ENCODE results near the gene PRM2.

PRM2 gene

DNA sequence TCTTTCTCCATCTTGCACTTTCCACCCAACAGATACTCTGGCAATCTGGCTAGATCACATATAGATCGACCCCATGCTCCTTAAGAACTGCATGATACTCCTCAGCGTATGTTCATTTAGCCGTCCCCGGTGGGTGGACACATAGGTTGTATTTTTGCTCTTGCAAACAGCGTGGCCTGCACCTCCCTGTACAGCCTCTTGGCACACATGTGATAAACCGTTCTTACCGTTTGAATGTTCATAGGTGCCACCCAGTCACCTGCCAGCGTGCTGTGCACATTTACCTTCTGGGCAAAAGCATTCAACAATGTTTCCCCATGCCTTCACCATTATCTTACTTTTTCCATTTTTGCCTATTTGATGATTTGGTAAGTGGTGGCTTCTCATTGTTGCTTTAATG lies 13.4 kb downstream of the PRM2 start:
- DNase-seq (ENCODE audit: low read depth in 2 of 2): no peak

DNA sequence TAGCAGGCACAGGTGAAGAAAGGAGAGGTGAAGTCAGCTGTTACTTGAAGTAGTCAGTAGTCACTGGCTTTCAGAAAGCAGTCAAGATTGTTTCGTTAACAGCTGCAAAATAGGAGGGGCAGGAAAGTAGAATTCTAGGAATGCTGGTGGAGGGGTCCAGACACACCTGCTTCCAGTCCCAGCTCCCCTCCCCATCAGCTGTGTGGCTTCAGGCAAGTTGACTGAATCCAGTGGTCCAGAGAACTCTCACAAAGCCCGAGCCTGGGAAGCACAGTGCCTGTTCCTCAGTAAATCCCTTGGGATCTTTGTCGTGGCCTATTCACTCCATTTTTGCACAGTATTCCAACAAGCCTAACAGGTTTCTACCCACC lies 15.7 kb downstream of the PRM2 start:
- no peak for DNase-seq (ENCODE audit: low read depth in 2 of 2)

DNA sequence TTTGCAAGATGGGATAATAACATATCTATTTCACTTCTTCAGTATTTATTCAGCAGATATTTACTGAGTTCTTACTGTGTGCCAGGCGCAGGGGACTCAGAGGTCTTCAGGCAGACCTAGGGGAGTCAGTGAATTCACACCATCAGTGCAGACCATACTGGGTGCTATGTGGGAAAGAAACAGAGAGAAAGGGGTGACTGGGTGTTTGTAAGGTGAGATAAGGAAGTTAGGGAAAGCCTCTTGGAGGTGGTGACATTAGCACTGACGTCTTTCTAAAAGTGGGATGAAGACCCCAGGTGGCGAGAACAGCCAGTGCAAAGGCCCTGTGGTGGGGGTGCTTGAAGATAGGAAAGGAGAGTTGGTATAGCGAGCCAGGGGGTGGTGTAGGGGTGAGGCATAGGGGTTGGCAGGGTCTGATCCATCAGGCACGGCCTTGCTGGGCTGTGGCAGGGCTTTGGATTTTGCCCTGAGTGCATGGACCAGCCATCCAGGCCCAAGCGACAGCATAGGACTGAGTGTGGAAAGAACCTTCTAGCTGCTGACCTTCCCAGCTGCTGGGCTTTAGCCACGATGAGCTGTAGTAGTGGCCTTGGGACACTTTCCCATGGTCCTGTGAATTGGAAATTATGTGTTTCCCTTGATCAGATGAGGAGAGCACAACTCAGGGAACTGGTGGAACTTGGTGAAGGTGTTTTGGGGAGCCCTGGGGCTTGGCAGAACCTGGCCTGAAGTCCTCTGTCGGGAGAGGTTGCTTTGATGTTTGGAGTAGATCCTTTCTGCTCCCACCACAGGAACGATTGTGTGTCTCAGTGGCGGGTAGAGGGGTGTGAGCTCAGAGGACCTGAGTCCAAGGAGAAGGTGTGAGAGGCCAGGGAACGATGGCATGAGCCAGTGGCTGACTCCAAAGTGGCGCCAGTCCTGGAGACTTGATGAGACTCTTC lies 16.4 kb downstream of the PRM2 start:
- no peak for DNase-seq (ENCODE audit: low read depth in 2 of 2)

DNA sequence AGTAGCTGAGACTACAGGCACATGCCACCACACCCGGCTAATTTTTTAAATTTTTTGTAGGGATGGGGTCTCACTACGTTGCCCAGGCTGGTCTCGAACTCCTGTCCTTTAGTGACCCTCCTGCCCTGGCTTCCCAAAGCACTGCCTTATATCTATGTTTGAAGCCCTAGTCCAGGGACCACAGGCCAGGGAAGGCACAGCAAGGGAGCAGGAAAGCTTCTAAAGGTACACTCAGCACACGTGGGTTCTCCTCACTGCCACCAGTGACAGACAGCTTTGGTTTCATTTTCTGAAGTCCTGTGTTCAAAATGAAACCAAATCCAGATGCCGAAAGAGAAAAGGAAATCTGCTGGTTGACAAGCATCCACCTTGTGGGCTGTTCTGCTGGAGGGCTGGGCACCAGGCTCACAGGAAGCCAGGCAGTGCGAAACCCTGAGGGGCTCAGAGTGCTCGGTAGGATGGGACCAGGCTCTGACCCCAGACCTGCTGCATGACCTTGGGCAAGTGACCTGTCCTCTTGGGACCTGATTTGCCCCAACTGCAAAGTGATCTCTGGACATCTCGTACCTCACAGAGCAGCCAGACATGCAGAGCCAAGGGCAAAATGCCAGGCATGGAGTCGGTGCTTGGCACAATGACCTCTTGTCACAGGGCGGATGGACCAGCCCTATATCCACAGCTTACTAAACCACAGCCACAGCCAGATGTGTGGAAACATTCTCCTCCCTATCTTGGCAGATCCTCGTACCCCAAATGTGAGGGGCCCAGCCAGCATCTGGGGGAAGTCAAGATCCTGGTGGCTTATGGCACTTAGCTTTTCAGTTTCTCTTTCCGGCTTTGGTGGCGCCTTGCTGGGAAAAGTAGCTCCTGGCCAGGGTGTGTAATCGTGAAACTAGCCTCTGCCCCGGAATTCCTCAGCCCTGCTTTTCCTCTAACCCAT lies 17.5 kb downstream of the PRM2 start:
- DNase-seq (ENCODE audit: low read depth in 2 of 2): no peak

DNA sequence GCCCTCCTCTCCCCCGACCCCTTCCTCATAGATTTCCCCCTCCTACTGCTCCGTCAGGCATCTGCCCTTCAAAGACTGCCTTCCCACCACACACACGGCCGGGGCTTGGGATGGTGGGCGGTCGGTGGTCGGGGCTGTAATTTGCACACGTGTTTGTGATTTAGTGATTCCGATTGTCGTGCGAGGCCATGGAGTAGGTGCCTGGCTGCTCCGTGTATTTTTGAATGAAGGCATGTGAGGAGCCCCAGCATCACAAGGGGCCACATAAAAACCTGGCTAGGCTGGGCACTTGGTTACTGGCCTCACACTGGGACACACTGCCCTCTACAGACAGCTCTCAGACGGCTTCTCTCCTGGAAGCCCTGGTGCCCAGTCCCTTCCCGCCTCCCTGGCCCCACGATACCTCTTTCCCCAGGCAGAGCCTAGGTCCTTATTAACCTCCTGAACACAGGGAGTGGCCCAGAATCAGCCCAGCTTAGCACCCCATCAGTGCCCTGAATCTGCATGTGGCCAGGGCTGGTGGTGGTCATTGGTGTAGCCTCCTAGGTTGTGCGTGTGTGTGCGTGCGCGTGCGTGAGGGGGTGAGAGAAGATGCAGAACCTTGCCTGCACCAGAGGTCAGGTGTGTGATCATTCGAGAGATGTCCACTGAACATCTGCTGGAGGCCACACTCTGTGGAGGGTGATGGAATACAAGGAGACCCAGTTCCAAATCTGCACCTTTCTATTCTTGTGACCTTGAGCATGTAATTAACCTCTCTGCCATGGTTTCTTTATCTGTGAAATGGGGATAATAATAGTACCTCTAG lies 18.9 kb downstream of the PRM2 start:
- peak in 1 of 2 experiments; percentile 54 for DNase-seq (ENCODE audit: low read depth in 2 of 2)

GRCh38 chr16:11256661-11257130 lies 19.6 kb downstream of the PRM2 start:
- DNase-seq (ENCODE audit: low read depth in 2 of 2): no peak

GRCh38 chr16:11255737-11256660 lies 20.3 kb downstream of the PRM2 start, which contains the start of gene SOCS1:
SOCS1 (minus strand) TSS chr16:11256204; CDS start chr16:11255478, 726 bp downstream.
- peak; percentile 81 to 82 for DNase-seq (ENCODE audit: low read depth in 2 of 2)

DNA sequence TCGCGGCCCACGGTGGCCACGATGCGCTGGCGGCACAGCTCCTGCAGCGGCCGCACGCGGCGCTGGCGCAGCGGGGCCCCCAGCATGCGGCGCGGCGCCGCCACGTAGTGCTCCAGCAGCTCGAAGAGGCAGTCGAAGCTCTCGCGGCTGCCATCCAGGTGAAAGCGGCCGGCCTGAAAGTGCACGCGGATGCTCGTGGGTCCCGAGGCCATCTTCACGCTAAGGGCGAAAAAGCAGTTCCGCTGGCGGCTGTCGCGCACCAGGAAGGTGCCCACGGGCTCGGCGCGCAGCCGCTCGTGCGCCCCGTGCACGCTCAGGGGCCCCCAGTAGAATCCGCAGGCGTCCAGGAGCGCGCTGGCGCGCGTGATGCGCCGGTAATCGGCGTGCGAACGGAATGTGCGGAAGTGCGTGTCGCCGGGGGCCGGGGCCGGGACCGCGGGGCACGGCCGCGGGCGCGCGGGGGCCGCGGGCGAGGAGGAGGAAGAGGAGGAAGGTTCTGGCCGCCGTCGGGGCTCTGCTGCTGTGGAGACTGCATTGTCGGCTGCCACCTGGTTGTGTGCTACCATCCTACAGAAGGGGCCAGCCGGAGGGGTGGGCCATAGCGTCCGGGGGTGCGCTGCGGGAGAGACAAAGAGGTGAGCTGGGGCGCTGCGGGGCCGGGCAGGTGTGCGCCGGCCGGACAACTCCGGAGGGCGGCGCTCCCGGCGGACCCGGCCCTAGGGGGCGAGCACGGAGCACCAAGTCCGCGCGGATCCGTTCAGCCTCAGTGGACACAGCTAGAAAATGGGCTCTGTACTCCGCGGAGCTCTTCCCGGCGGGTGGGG lies 21.2 kb downstream of the PRM2 start:
- DNase-seq (ENCODE audit: low read depth in 2 of 2): no peak

- DNase-seq (ENCODE audit: low read depth in 2 of 2): no peak
These were observed 22.0 kb downstream of the PRM2 start for GRCh38 chr16:11253995-11254912.

DNA sequence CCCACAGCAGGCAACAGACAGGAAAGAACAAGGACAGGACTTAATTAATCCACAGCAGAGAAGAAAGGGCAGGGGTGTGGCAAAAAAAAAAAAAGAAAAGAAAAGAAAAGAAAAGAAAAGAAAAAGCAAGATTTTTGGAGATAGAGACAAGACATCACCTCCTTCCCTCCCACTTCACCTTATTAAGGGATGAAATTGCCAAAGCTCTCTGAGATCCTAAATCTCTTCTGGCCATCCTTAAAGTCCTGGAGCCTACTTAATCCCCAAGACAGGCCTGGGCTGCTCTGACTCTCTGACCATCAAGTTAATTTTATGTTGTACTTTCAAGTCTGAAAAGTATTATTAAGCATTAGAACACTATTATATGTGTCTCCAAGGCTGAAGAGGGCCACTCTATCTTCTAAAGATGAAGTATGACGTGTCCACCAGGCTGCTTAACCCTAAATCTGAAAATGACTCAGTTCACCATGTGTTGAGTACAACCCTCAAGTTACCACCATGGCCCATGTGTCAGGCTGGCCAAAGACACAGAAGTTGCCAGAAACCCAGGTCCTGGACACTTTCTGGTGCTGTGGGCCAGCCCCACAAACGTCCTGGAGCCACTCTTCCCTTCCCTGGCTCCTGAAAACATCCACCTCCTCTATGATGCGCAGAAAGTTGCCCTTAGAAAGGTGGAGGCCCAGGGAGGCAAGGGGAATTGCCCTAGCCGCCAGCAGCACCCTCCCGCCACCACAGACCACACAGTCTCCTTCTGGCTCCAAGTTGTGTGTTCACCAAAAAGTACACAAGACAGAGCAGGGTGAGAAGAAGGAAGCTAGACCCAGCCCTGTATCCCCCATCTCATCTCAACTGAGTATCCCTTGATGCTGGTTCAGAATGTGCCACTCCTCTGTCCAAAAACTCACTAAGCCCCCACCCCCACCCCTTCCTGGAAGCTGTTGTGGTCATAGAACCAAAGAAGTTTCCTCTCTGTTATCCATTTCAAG lies 23.0 kb downstream of the PRM2 start:
- peak in 1 of 2 experiments; percentile 46 for DNase-seq (ENCODE audit: low read depth in 2 of 2)

GRCh38 chr16:11252482-11252931 lies 23.8 kb downstream of the PRM2 start:
- DNase-seq (ENCODE audit: low read depth in 2 of 2): no peak

DNA sequence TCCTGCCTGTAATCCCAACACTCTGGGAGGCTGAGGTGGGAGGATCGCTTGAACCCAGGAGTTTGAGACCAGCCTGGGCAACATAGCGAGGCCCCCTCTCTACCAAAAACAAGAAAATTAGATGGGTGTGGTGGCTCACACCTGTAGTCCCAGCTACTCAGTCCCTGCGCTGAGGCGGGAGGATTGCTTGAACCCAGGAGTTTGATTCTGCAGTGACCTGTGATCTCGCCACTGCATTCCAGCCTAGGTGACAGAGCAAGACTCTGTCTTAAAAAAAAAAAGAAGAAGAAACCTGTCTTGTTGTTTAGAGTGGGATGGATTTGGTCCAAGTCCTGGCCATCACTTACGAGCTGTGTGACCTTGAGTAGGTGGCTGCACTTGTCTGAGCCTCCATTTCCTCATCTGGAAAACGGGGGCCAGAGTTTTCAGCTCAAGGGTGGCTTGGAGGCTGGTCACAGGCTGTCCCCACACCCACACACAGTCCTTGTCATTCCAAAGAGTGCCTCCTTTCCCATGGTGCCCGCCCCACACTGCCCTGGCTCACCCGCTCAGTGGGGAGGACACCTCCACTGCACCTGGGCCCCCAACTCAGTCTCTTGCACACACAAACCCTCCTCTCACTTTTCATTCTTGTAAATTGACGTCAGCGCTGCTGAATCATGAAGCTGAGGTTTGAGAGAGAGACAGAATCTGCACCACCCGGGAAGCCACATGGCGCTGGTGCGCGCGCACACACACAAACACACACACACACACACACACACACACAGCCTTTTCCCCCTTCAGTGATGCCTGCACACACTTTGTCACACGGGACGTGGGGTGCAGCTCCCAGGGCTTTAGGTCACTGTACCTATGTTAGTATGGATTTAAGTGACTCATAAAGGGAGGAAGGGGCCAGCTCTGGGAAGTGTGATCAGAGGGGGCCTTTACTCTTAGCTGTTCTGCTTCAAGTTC lies 24.5 kb downstream of the PRM2 start:
- DNase-seq (ENCODE audit: low read depth in 2 of 2): peak; percentile 70 to 81

- no peak for DNase-seq (ENCODE audit: low read depth in 2 of 2)
These were observed 25.3 kb downstream of the PRM2 start for GRCh38 chr16:11250786-11251524.

DNA sequence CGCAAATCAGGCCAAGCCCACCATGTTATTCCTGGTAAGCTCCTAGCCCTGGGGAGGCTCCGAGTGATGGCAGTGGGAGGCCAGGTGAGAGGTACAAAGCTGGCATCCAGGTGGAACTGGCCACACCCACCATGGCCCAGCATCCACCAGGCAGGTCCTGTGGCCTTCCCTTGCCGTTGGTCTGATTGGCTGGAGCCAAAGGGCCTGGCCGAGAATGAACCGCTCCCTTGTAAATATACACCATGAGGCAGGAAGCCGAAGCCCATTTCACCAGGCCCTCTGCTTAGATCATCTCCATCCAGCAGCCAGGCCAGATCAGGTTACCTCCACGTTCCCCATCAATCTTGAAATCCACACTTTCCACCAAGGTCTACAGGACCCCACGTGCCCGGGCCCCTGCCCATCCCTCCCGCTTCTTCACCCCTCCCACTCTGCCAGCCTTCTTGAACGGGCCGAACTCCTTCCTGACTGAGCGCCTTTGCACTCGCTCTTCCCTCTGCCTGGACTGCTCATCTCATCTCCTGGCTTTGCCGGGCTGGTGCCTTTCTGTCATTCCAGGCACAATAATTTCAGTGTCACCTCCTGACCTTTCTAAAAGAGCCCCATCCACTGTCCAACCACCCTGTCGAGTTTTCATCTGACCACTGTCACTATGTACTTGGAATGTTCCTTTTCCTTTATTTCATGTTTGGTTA lies 26.0 kb downstream of the PRM2 start:
- no peak for DNase-seq (ENCODE audit: low read depth in 2 of 2)
